Measurements from ENCODE around the gene DLX6. TPM values are rescaled to one million over a fixed set of nuclear protein-coding genes. Genes with fewer than 3 reads are reported as not detected.
A peak's percentile ranks its signal among the peaks of the same experiment; 100 is the strongest.

Gene DLX6
- total RNA-seq: 4.1 TPM

- DNase-seq (ENCODE audit: low spot score in 2 of 2): peak in 1 of 2 donors; percentile 71
- FAIRE-seq: no peak
Measured at GRCh38 chr7:97005183-97006054, at the start of gene DLX6. DLX6 (plus strand) TSS chr7:97005553; CDS start chr7:97005978, 425 bp downstream.

GRCh38 chr7:96959135-96959534 lies 46.2 kb upstream of the DLX6 start:
- FAIRE-seq (no peak), DNase-seq (ENCODE audit: low spot score in 2 of 2) (no peak)

- DNase-seq (ENCODE audit: low spot score in 2 of 2): no peak
- no peak for FAIRE-seq
Measured at GRCh38 chr7:96962221-96962885, 43.0 kb upstream of the DLX6 start.

- DNase-seq (ENCODE audit: low spot score in 2 of 2) (no peak), FAIRE-seq (no peak)
Measured at GRCh38 chr7:96968981-96969380, 36.4 kb upstream of the DLX6 start.

- FAIRE-seq (no peak), DNase-seq (ENCODE audit: low spot score in 2 of 2) (no peak)
Measured at GRCh38 chr7:96970739-96971138, 34.6 kb upstream of the DLX6 start.

- no peak for DNase-seq (ENCODE audit: low spot score in 2 of 2)
- FAIRE-seq: no peak
Measured at GRCh38 chr7:96973986-96974385, 31.4 kb upstream of the DLX6 start.

GRCh38 chr7:96976106-96976505 lies 29.2 kb upstream of the DLX6 start:
- DNase-seq (ENCODE audit: low spot score in 2 of 2): no peak
- FAIRE-seq: no peak

- no peak for DNase-seq (ENCODE audit: low spot score in 2 of 2)
- no peak for FAIRE-seq
Measured at GRCh38 chr7:96977445-96977844, 27.9 kb upstream of the DLX6 start.

GRCh38 chr7:96979551-96980276 lies 25.6 kb upstream of the DLX6 start:
- DNase-seq (ENCODE audit: low spot score in 2 of 2) (no peak), FAIRE-seq (no peak)

GRCh38 chr7:96982586-96982985 lies 22.8 kb upstream of the DLX6 start:
- FAIRE-seq (no peak), DNase-seq (ENCODE audit: low spot score in 2 of 2) (no peak)

GRCh38 chr7:96985992-96986391 lies 19.4 kb upstream of the DLX6 start:
- DNase-seq (ENCODE audit: low spot score in 2 of 2): no peak
- no peak for FAIRE-seq

GRCh38 chr7:96986901-96987300 lies 18.5 kb upstream of the DLX6 start:
- no peak for FAIRE-seq

GRCh38 chr7:96987719-96988118 lies 17.6 kb upstream of the DLX6 start:
- DNase-seq (ENCODE audit: low spot score in 2 of 2) (no peak), FAIRE-seq (no peak)

More at GRCh38 chr7:96986901-96987300, 18.5 kb upstream of the DLX6 start:
- no peak for DNase-seq (ENCODE audit: low spot score in 2 of 2)

- FAIRE-seq (no peak), DNase-seq (ENCODE audit: low spot score in 2 of 2) (peak in 1 of 2 donors; percentile 3)
Measured at GRCh38 chr7:96989241-96989858, 16.0 kb upstream of the DLX6 start.

GRCh38 chr7:96989859-96990317 lies 15.5 kb upstream of the DLX6 start:
- FAIRE-seq: no peak
- no peak for DNase-seq (ENCODE audit: low spot score in 2 of 2)

GRCh38 chr7:96991546-96992191 lies 13.7 kb upstream of the DLX6 start:
- FAIRE-seq (no peak), DNase-seq (ENCODE audit: low spot score in 2 of 2) (peak; percentile 3 to 18)

GRCh38 chr7:96992192-96993005 lies 13.0 kb upstream of the DLX6 start:
- DNase-seq (ENCODE audit: low spot score in 2 of 2): peak; percentile 6 to 17
- no peak for FAIRE-seq

GRCh38 chr7:96993094-96993865 lies 12.1 kb upstream of the DLX6 start:
- FAIRE-seq: no peak

More at GRCh38 chr7:96993094-96993865, 12.1 kb upstream of the DLX6 start:
- peak; percentile 5 to 17 for DNase-seq (ENCODE audit: low spot score in 2 of 2)

All from frontal cortex (tissue), 4 donors.